ENCODE results near the gene WDR77. TPM values are rescaled to one million over a fixed set of nuclear protein-coding genes. Genes with fewer than 3 reads are reported as not detected.

WDR77 gene
- total and polyA plus RNA-seq, 2 of the 13 experiments (the other 11 are each of a cell fraction or from before 2014, with no cell fraction given): 90.6 to 108 TPM

DNA sequence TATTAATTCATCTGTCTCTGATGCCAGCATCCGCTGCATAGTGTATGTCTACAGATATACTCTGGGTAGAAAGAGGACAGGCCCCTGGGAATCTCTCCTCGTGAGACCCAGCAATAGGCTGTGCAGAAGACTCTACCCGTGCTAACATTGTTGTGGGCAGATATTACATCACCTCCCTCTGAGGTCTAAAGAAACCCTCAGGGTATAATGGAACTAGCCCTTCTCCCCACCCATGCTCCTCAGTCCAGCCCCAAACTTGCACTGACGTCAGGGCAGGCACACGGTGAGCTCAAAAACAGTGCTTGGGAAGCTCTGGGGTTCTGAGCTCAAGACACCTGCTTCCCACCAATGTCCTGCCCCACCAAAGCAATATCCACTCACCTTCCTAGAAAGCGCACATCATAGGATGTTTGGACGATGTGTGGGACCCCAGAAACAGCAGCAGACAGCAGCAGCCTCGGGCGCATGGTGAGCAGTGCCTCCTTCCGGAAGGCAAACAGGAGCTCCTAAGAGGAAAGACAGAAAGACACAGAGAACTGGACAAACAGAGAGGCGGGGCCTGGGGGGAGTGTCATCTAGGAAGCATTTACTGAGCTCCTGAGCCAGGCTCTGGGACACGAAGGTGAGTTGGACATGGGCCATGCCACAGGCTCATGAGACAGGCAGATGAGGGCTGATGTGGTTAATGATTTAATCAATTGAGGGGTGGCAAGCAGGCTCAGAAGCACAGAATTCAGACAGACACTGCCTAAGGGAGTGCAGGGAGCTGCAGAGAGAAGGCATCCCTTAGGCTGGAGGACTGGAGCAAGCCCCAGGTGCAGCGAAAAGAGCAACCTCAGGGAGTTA lies 26.3 kb downstream of the WDR77 start (continued):
- TF ChIP-seq KLF13 (CRISPR knock-in tag; IDR thresholded peaks at IDR 0.05) (no peak), HMG20B (CRISPR knock-in tag; conservative IDR thresholded peaks at IDR 0.05) (no peak), ZNF790 (CRISPR knock-in tag; IDR thresholded peaks at IDR 0.05; ENCODE audit: borderline replicate concordance) (no peak), HOMEZ (CRISPR knock-in tag; IDR thresholded peaks at IDR 0.05; ENCODE audit: low read depth) (0 out of 2 replicates have a peak, but pooled peaks have one; percentile 31), HOXA7 (CRISPR knock-in tag; IDR thresholded peaks at IDR 0.05) (no peak), SNAI1 (CRISPR knock-in tag; IDR thresholded peaks at IDR 0.05; ENCODE audit: borderline replicate concordance) (no peak), ZNF841 (CRISPR knock-in tag; IDR thresholded peaks at IDR 0.05; ENCODE audit: borderline replicate concordance) (no peak), NFIB (CRISPR knock-in tag; IDR thresholded peaks at IDR 0.05; ENCODE audit: borderline replicate concordance) (no peak), TP53 (CRISPR knock-in tag; conservative IDR thresholded peaks at IDR 0.05) (no peak), MIXL1 (CRISPR knock-in tag; IDR thresholded peaks at IDR 0.05) (peak; percentile 23; the same call in 1 of the 2 replicates), ZSCAN12 (CRISPR knock-in tag; IDR thresholded peaks at IDR 0.05) (no peak), ZNF30 (CRISPR knock-in tag; IDR thresholded peaks at IDR 0.05) (no peak), TEAD3 (CRISPR knock-in tag; optimal IDR thresholded peaks at IDR 0.05; ENCODE audit: borderline replicate concordance) (peak; percentile 36), ADNP (CRISPR knock-in tag; IDR thresholded peaks at IDR 0.05) (no peak), ZNF430 (CRISPR knock-in tag; IDR thresholded peaks at IDR 0.05) (no peak), ZNF674 (CRISPR knock-in tag; IDR thresholded peaks at IDR 0.05; ENCODE audit: low read depth) (no peak), ZNF431 (CRISPR knock-in tag; IDR thresholded peaks at IDR 0.05; ENCODE audit: borderline replicate concordance, low read depth) (no peak), FOXM1 (CRISPR knock-in tag; IDR thresholded peaks at IDR 0.05) (no peak), ZSCAN9 (CRISPR knock-in tag; IDR thresholded peaks at IDR 0.05; ENCODE audit: borderline replicate concordance) (0 out of 2 replicates have a peak, but pooled peaks have one; percentile 32), KLF16 (CRISPR knock-in tag; IDR thresholded peaks at IDR 0.05) (no peak)
- TF ChIP-seq, protein P1, sequence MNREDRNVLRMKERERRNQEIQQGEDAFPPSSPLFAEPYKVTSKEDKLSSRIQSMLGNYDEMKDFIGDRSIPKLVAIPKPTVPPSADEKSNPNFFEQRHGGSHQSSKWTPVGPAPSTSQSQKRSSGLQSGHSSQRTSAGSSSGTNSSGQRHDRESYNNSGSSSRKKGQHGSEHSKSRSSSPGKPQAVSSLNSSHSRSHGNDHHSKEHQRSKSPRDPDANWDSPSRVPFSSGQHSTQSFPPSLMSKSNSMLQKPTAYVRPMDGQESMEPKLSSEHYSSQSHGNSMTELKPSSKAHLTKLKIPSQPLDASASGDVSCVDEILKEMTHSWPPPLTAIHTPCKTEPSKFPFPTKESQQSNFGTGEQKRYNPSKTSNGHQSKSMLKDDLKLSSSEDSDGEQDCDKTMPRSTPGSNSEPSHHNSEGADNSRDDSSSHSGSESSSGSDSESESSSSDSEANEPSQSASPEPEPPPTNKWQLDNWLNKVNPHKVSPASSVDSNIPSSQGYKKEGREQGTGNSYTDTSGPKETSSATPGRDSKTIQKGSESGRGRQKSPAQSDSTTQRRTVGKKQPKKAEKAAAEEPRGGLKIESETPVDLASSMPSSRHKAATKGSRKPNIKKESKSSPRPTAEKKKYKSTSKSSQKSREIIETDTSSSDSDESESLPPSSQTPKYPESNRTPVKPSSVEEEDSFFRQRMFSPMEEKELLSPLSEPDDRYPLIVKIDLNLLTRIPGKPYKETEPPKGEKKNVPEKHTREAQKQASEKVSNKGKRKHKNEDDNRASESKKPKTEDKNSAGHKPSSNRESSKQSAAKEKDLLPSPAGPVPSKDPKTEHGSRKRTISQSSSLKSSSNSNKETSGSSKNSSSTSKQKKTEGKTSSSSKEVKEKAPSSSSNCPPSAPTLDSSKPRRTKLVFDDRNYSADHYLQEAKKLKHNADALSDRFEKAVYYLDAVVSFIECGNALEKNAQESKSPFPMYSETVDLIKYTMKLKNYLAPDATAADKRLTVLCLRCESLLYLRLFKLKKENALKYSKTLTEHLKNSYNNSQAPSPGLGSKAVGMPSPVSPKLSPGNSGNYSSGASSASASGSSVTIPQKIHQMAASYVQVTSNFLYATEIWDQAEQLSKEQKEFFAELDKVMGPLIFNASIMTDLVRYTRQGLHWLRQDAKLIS (CRISPR knock-in tag; IDR thresholded peaks at IDR 0.05): no peak
- TF ChIP-seq, protein P2, sequence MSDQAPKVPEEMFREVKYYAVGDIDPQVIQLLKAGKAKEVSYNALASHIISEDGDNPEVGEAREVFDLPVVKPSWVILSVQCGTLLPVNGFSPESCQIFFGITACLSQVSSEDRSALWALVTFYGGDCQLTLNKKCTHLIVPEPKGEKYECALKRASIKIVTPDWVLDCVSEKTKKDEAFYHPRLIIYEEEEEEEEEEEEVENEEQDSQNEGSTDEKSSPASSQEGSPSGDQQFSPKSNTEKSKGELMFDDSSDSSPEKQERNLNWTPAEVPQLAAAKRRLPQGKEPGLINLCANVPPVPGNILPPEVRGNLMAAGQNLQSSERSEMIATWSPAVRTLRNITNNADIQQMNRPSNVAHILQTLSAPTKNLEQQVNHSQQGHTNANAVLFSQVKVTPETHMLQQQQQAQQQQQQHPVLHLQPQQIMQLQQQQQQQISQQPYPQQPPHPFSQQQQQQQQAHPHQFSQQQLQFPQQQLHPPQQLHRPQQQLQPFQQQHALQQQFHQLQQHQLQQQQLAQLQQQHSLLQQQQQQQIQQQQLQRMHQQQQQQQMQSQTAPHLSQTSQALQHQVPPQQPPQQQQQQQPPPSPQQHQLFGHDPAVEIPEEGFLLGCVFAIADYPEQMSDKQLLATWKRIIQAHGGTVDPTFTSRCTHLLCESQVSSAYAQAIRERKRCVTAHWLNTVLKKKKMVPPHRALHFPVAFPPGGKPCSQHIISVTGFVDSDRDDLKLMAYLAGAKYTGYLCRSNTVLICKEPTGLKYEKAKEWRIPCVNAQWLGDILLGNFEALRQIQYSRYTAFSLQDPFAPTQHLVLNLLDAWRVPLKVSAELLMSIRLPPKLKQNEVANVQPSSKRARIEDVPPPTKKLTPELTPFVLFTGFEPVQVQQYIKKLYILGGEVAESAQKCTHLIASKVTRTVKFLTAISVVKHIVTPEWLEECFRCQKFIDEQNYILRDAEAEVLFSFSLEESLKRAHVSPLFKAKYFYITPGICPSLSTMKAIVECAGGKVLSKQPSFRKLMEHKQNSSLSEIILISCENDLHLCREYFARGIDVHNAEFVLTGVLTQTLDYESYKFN (CRISPR knock-in tag; conservative IDR thresholded peaks at IDR 0.05): peak; percentile 67

Data from HepG2 (cell line).